Colonic mucosa (tissue), 4 donors: ENCODE results near the gene TMEM95. TPM values are rescaled to one million over a fixed set of nuclear protein-coding genes. Genes with fewer than 3 reads are reported as not detected.

Experiments used
- DNase-seq: peaks from one replicate; pipeline ENCODE4 v3.0.0-alpha.2; 2020
- H3K27ac ChIP-seq: fragments of 200-600 bp; one replicate; pipeline ENCODE4 v1.8.0; 2021
- H3K27me3 ChIP-seq: fragments of 200-600 bp; one replicate; pipeline ENCODE4 v1.8.0; 2021
- H3K36me3 ChIP-seq: fragments of 200-600 bp; one replicate; pipeline ENCODE4 v1.8.0; 2021
- H3K4me1 ChIP-seq: fragments of 200-600 bp; one replicate; pipeline ENCODE4 v1.8.0; 2021; ENCODE audit warnings: mild to moderate bottlenecking
- H3K4me3 ChIP-seq: fragments of 200-600 bp; one replicate; pipeline ENCODE4 v1.8.0; 2021
- H3K9ac ChIP-seq, 2 donors: one replicate each; pipeline ENCODE4 v1.7.0; 2013; ENCODE audit warnings: control low read depth in 2 of 2, low read depth in 2 of 2, low read length in 2 of 2
- H3K9me3 ChIP-seq: fragments of 200-600 bp; one replicate; pipeline ENCODE4 v1.8.0; 2021
- CTCF ChIP-seq: fragments of 200-600 bp; IDR thresholded peaks from one replicate; pipeline ENCODE4 v1.8.0; 2022; ENCODE audit warnings: antibody characterized with exemption, mild to moderate bottlenecking
- intact Hi-C: fragments of 100-400 bp; cut with DNase I; formaldehyde crosslinking; loops from one replicate; pipeline ENCODE4 v1.14.1; 2022
- total RNA-seq, 2 donors: library from RNA; stranded (reverse); fragmentation: NEBNext Ultra II Directional in 1 of 2; extraction: Animal tissue kit (Norgen Biotek cat#: 25700) in 1 of 2; gene quantifications; one replicate each; pipeline ENCODE4 v1.2.1, GENCODE V29; 2021
- donor health status: healthy.
- donor health status: DM: no; HTN: no; CAD: no.
- donor health status: DM: no; HTN: no; CAD: no.

Gene TMEM95
- total RNA-seq, 2 donors from 2014 or later = not detected

GRCh38 chr17:7346761-7347614 lies 8.0 kb upstream of the TMEM95 start:
- intact Hi-C loops = loop anchor here (5.0 kb wide), 1 partner anchor 295 kb away; no protein-coding TSS in a partner anchor
- H3K9ac ChIP-seq = no peak overlapping the region
- H3K4me3 ChIP-seq = no peak overlapping the region
- TF ChIP-seq CTCF = no peak
- DNase-seq = no peak
- H3K36me3 ChIP-seq = no peaks in the 10 kb centered on the region
- H3K9me3 ChIP-seq = no peaks in the 10 kb centered on the region
- no peak overlapping the region for H3K27ac ChIP-seq
- no peaks in the 10 kb centered on the region for H3K27me3 ChIP-seq
- peaks cover 3% of the 10 kb centered on the region for H3K4me1 ChIP-seq

- no peaks in the 10 kb centered on the region for H3K9me3 ChIP-seq
- intact Hi-C loops = loop anchor here (5.0 kb wide), 1 partner anchor 296 kb away; no protein-coding TSS in a partner anchor
- peaks cover 7% of the 10 kb centered on the region for H3K4me1 ChIP-seq
- H3K9ac ChIP-seq = peak overlapping the region in 1 of 2 donors; percentile 20
- TF ChIP-seq CTCF = no peak
- H3K27me3 ChIP-seq = no peaks in the 10 kb centered on the region
- H3K27ac ChIP-seq = no peak overlapping the region
- H3K4me3 ChIP-seq = no peak overlapping the region
- H3K36me3 ChIP-seq = no peaks in the 10 kb centered on the region
- DNase-seq = no peak
Observed at GRCh38 chr17:7347630-7348477, 7.1 kb upstream of the TMEM95 start.

- intact Hi-C loops = loop anchor here (5.0 kb wide), 1 partner anchor 296 kb away; no protein-coding TSS in a partner anchor
- Histone ChIP-seq H3K4me1 (peaks cover 9% of the 10 kb centered on the region), H3K36me3 (no peaks in the 10 kb centered on the region), H3K4me3 (no peak overlapping the region), H3K9ac (peak overlapping the region in 1 of 2 donors; percentile 20), H3K9me3 (no peaks in the 10 kb centered on the region), H3K27ac (no peak overlapping the region), H3K27me3 (no peaks in the 10 kb centered on the region)
- DNase-seq = no peak
- no peak for TF ChIP-seq CTCF
Observed at GRCh38 chr17:7348478-7349242, 6.3 kb upstream of the TMEM95 start.

- intact Hi-C loops = loop anchor here (10.0 kb wide), 2 partner anchors 163 to 213 kb away; partner anchors contain the start of gene SENP3
Observed at GRCh38 chr17:7351665-7352502, 3.1 kb upstream of the TMEM95 start, which contains the start of gene KCTD11. Gene KCTD11, plus strand, starts transcription at chr17:7352162.

More at GRCh38 chr17:7351665-7352502, 3.1 kb upstream of the TMEM95 start, which contains the start of gene KCTD11:
- Histone ChIP-seq H3K27ac (peak within 1 kb of the TSS; percentile 99), H3K9me3 (no peaks in the 10 kb centered on the region), H3K4me3 (peak within 1 kb of the TSS; percentile 79), H3K9ac (peak within 1 kb of the TSS; percentile 93 to 98), H3K27me3 (no peaks in the 10 kb centered on the region), H3K36me3 (no peaks in the 10 kb centered on the region), H3K4me1 (peaks cover 14% of the 10 kb centered on the region)
- TF ChIP-seq CTCF = no peak
- DNase-seq = peak; percentile 94
